HG03103 (cell line): ENCODE results near the gene ADAP1.
"Not testable (repeated sequence)": the region's sequence is repeated elsewhere in the genome, so short reads cannot be mapped to it uniquely, and the experiment has no call there.

Experiments used
- ATAC-seq: cut with Tn5 transposase; IDR thresholded peaks from one replicate; pipeline ENCODE4 v1.9.1; 2021; ENCODE audit warnings: low read depth; ENCODE audit not compliant: unreplicated experiment

The ADAP1 gene

DNA sequence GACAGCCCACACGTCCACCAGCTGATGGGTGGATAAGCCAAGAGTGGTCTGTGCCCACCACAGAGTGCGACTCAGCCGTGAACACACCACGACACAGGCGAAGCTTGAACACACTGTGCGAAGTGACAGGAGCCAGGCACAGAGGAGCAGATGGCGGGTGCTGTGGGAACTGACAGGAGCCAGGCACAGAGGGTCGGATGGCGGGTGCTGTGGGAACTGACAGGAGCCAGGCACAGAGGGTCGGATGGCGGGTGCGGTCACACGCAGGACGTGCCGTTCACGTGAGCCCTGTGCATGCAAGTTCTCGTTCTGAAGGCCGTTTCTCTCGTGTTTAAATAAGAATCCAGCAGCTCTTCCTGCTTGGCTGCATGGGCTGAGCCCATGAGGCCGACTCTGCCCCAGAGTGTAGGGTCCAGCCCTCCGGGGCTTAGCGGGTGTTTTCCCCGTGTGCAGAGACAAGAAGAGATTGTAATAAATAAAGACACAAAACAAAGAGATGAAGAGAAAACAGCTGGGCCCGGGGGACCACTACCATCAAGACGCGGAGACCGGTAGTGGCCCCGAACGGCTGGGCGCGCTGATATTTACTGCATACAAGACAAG lies 5.9 kb upstream of the ADAP1 start:
- no peak for ATAC-seq

DNA sequence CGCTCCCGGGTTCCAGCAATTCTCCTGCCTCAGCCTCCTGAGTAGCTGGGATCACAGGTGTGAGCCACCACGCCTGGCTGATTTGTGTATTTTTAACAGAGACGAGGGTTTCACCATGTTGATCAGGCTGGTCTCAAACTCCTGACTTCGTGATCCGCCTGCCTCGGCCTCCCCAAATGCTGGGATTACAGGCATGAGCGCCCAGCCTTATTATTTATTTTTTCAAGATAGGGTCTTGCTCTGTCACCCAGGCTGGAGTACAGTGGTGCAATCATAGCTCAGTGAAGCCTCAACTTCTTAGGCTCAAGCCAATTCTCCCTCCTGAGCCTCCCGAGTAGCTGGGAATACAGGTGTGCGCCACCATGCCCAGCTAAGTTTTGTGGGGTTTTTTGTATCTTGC lies 5.3 kb upstream of the ADAP1 start:
- ATAC-seq: not testable (repeated sequence)

DNA sequence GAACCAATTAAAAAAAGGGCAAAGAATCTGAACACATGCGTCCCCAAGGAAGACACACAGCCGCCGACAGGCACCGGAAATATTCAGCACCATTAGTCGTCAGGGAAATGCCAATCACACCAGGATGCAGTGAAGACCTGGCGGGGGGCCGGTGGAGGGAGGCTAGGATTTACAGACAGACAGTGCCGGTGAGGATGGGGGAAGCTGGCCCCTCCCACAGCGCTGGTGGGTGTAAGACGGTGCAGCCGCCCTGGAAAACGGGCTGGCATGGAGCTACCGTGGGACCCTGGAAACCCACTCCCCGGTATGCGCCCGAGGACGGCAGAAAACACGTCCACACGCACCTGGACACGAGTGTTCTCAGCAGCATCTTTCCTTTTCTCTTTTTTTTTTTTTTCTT lies 4.8 kb upstream of the ADAP1 start:
- ATAC-seq: no peak

DNA sequence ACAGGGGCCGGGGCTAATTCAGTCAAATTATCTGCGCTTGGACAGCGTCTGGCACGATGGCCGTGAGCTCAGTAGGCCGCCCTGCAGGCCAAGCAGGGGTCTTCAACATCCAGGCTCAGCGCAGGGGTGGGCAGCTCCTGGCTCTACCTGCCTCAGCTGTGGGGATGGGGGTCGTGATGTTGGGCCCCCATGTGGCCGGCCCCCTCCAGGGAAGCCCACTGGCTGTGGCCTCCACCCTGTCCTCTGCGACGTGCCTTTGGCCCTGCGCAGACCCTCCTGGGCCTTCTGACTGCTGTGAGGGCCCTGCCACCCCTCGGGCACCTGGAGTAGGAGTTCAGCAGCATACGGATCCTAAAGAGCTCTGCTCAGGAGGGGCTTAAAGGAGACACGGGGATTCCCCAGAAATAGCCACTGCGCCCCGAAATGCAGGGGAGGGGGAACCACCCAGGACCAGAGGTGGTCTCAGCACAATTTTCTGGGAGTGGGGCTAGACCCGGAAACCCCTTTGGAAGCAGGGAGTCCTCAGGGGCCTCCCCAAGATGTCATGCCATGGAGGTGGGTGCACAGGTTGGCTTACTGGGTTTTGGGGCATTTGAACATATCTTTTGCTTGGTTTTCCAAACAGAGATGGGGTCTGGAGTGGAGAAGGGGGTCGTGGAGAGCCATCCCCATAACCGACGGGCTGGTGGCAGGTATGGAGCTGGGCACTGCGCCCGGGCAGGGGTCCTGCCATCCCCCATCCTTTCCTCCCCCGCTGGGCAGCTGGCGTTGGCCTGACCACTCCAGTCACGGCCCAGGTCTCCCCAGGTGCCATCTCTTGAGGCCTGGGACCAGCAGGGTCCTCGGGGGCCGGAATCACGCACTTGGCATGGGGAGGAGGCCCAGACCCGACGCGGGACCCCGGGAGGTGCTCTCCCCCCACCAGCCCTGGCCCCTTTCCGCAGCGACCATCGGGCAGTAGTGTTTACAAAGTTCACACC lies 4.0 kb upstream of the ADAP1 start:
- no peak for ATAC-seq

DNA sequence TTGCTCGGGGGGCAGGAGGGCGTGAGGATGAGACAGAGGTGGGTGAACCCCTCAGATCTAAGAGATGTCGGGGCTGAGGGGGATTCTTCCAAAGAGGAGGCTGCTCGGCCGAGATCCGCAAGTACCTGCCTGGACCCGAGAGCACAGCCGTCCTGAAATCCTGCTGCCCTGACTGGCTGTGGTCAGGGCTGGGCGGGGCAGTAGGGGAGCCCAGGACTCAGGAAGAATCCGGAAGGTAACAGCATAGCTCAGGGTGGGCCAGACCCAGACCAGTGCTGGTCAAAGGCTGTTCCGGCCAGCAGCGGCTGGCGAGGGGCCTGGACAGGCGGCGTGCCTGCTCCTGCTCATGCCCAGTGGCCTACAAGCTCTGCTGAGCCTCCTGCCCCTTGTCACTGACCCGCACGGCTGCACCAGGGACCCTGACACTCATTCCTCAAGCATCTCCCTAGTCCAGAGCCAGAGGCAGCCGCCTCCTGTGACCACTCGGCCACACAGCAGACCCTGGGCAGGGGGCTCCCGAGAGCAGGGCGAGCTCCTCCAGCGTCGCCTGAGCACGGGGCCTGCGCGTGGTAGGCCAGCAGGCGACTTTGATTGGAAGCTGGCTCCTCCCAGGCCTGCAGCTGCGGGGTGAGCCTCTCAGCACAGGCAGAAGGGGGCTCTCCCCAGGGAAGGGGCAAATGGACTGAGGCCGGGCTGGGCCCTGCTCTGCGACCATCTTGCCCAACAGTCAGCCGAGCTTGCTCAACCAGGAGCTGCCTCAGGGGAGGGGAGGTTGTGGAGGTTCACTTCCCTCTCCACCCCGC lies 3.1 kb upstream of the ADAP1 start:
- no peak for ATAC-seq

DNA sequence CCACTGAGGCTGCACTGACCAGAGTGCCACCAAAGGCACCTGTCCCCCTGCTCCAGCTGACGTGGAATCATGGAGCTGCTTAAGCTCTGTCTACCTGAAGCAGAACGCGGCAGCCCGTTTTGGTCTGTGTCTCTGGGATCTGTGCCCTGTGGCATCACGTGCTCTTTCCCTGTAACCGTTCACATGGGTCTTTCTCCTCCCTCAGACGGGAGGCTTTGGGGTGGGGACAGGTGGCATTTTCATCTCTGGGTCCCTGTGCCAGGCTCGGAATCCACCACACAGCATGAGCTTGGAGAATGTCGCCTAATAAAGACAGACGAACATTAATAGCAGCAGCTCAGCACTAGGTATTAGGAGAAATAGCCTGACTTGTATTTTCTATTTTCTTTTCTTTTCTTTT lies 1.6 kb upstream of the ADAP1 start:
- ATAC-seq: no peak

DNA sequence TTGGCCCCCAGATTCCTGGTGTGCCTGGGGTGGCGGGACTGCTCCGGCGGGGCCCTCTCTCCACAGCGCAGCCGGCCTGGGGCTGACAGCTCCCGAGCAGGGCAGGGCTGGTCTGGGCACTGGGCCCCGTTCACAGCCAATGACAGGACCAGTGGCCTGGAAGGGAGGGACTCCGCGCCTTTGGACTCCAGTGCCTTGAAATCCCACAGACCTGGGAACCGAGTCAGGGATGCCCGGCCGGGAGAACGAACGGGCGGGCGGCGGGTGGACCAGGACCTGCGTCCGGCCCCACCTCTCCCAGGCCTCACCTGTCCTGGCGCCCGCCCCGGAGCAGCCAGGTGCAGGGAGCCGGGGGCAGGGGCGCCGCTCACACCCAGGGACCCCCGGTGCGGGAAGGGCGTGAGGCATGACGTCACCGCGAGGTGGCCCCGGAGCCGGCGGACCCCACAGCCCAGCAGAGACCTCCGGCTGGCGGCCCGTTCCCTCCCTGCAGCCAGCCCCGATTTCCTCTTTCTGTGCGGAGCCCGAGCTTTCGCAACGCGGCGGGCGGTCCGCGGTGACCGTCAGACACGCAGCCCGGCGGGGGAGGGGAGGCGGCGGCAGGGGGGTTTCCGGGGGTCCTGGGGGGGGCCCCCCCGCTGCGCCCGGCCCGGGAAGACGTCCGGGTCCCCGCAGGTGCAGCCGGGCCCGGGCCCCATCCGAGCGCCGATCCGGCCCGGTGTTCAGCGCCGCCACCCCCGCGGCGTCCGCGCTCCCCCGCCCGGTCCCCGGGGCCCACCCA lies 743 bp downstream of the ADAP1 start:
- ATAC-seq: peak; percentile 33

DNA sequence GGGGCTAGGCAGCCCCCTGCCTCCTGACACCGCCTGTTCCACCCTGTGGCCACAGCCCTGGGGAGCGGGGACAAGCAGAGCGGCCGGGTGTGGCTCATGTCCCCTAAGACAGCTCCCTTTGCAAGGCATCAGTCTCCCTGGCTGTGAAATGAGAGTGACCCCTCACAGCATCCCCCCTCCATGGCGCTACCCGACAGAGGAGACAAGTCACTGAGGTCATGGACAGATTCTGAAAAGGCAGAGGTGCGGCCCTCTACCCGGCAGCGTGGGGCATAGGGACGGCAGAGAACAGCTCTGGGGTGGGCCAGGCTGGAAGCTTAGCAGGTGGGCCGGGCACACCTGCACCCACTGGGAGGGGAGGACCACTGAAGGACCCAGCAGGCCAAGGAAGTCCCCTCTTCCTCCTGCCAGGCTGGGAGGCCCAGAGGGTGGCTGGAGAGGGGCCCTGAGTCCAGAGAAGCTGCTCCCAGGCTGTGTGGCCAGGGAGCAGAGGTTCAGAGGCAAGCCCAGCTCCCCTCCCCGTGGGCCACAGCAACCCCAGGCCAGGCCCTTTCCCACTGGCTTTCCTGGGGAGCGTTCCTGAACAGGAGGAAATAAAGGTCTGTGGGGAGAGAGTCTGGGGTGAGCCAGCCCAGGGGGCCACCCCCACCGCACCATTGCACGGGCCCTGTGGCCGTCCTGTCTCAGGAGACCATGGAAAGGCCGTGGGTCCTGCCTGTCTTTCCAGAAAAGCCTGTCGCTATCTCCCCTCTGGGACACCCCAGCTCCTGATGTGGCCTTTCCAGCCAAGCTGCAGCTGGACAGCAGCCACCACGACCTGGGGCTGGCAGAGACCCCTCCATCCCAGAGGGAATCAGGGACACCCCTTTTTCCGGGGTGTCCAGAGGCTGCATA lies 1.7 kb downstream of the ADAP1 start:
- ATAC-seq: no peak

DNA sequence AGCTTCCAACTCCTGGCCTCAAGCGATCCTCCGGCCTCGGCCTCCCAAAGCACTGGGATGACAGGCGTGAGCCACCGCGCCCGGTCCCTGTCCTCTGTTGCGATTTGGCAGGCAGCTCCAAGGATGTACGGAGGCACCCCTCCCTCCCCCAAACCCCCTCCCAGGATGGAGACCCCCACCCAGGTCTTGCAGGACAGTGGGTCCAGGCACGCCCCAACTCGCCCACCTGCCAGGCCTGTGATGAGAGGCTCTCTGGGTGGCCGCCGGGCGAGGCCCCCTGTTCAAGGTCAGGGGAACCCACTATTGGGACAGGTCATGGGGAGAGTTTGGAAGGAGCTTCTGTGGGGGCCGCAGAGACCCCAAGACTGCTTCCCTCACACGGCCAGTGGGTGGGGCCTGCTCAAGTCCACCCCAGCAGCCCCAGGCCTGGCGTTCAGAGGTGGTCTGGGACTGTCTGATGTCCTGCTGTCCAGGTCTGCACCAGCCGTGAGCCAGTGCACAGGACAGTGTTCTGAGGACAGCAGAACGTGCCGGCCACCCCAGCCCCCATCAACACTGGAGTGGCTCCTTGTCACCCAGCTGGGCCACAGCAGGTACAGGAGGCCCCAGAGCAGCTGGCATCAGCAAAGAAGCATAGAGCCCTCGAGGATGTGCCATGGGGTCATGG lies 2.5 kb downstream of the ADAP1 start:
- ATAC-seq: no peak

DNA sequence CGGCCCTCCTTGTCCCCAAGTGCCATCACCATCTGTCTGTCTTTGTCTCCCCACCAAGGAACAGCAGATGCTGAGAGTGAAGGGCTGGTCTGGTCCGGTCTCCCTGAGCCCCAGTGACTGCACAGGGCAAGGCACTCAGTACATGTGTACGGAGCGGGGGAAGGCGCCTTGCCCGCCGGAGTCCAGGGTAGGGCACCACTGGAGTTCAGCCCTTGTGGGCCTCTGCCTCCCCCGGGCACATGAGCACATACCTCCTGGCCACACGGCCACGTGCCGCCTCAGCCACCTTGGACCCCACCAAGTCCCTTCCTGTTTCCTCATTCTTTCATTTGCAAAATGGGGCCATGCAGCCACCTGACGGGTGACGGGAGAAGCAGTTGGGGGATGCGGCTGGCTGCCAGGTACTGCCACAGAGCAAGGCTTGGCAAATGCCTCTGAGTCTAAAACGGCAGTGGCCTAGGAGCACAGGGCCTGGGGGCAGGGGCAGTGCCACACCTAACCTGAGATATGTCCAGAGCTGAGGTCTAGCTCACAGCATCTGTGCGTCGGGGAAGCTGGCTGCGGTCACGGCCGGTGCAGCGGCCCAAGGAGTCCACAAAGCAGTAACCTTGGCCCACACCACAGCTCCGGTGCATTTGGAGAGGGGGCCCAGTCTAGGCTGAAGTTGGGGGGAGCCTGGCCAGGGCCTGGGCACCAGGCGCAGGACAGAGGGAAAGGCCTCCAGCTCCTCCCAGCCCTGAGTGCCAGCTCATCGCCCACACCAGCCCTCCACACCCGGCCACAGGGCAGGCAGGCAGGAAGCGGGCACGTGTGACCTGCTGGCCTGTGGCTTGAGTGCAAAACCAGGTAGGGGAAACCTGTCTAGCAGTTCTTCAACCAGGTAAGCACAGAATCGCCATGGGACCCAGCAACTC lies 5.2 kb downstream of the ADAP1 start:
- ATAC-seq: no peak

DNA sequence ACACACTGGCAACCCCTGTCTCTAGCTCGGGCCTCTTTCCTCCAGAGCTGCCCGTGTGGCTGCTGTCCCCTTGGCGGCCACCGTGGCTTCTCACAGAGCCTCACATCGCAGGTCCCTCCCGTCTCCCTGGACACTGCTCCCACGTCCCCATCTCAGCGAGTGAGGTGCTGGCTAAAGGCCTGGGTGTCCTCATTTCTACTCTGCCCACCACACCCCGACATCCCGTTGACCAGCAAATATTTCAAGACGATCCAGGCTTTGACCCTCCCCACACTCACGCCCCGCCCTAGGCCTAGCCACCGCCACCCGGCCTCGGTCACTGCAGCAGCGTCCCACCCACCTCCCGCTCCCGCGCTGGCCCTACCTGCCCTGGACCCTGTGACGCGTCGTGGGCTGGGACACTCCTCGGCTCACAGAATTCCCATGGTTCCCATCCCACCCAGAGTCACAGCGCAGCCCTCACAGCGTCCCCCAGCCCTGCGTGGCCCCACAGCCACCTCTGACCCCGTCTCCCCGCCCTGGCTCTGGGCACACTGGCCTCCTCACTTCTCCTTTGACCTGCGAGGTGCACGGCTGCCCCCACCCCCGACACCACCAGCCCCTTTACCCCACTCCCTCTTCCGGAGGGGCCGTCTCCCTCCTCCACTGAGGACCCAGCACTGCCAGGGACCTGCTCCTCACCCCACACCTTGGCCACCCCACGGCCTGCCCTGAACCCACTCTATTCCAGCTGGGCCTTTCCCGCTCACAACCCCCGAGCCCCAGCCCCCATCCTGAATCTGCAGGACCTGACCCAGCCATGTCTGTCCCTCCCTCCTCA lies 6.9 kb downstream of the ADAP1 start:
- ATAC-seq: no peak

DNA sequence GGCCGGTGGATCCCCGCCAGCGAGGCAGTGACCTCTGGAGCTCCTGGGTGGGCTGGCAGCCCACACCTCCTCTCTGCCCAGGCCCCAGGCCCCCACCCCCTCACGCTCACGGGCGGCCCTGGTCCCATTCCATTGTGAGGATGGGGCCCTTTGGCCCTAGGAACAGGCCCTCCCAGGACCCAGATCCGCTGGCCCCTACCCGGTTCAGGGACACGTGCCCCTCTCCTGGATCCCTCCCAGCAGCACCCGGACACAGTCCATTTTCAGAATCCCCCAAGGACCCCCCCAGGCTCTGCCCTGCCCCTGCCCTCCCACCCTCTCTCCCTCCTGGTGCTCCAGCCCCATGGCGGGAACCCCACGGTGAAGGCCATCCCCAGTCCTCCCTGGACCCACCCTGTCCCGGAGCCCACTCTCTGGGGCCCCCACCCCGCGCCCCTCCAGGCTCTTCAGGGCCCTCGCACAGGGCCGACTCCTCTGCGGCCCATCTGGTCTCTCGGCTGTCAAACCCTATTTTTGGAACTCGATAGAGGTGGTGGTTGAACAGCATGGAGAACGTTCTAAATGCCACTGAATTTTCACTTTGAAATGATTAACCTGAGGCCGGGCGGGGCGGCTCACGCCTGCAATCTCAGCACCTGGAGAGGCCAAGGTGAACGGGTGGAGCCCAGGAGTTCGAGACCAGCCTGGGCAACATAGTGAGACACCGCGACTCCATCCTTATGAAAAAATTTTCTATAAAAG lies 8.1 kb downstream of the ADAP1 start:
- no peak for ATAC-seq

DNA sequence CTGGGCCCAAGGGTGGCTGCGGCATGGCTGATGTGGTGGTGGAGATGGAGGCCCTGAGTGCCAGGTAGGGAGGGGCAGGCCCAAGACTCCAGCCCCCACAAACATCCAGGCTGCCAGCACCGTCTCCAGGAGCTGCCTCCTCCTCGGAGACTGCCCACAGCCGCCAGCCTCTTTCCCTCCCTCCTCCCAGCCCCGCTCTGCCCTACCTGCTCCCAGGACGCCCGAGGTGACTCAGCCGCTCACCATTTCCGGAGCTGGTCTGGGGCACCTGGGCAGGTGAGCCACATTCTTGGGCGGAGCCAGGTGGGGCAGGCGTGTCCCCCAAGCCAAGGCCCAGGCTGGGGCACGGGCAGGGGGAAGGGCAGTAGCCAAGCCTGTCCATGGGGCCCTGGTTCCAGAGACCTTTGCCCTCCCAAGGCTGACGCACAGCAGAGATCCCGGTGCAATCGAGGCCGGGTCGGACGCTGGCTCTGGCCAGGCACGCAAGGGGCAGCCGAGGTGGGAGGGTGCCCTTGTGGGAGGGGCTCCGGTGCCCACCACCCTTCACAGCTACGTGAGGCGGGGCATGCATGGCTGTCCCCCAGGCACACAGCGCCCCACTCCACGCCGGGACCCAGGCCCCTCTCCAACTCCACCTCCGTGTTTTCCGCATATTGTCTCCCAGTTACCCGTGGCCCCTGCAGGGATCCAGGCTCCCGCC lies 8.8 kb downstream of the ADAP1 start:
- ATAC-seq: no peak

DNA sequence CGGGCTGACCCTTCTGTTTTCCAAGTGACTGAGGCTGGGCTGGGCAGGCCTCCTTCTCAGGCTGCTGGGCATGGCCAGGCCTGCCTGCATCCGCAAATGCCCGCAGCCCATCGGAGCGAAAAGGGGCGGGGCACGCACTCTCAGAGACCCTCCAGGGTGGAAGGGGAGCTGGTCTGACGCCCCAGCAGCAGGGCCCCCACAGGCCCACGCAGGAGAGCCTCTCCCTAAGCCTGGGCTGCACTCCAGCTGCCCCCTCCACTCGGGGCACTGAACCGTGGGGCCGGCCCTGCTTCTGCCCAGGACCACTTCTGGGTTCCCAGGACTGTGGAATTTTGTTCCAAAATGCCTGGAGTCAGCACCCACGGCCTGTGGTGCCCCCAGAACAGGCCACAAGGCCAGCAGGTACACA lies 9.3 kb downstream of the ADAP1 start:
- no peak for ATAC-seq

DNA sequence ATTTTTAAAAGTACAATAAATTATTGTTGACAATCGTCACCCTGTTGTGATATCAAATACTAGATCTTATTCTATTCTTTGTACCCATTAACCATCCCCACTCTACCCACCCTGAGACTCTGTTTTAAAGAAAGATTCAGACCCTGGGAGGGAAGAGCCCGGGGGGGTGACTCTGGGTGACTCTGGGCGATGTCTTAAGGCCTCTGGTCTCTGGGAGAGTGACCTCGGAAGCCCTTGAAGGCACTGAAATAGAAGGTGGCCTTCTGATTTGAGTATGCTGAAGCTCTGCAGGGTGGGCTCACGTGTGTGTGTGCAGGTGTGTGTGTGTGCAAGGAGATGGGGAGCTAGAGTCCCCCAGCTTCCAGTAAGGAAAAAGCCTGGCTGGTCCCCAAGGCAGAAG lies 9.7 kb downstream of the ADAP1 start:
- ATAC-seq: no peak

DNA sequence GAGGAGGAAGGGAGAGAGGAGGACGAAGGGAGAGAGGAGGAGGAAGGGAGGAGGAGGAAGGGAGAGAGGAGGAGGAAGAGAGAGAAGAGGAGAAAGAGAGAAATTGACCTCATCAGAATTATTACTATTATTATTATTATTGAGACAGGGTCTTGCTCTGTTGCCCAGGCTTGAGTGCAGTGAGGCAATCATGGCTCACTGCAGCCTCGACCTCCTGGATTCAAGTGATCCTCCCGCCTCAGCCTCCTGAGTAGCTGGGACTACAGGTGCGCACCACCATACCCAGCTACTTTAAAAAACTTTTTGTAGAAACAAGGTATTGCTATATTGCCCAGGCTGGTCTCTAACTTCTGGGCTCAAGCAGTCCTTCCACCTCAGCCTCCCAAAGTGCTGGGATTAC lies 10.7 kb downstream of the ADAP1 start:
- ATAC-seq: not testable (repeated sequence)
